Gastroesophageal sphincter (tissue), 4 donors: ENCODE results near the gene GPR22. TPM values are rescaled to one million over a fixed set of nuclear protein-coding genes. Genes with fewer than 3 reads are reported as not detected.
A peak's percentile ranks its signal among the peaks of the same experiment; 100 is the strongest.

Experiments used
- ATAC-seq: fragments of 150-250 bp; one replicate; pipeline ENCODE4 v1.9.1; 2016; ENCODE audit warnings: mild to moderate bottlenecking, moderate library complexity
- H3K27ac ChIP-seq, 4 donors: fragments of 200-600 bp; sonication (generic) in 3 of 4; 1 replicate in 3 of 4; 2 replicates in 1 of 4; pipeline ENCODE4 v1.5.1; 2016 to 2019
- H3K27me3 ChIP-seq: fragments of 200-600 bp; sonication (generic); one replicate; pipeline ENCODE4 v1.5.1; 2019
- H3K36me3 ChIP-seq, 2 donors: fragments of 200-600 bp; sonication (generic); one replicate each; pipeline ENCODE4 v1.5.1; 2019; ENCODE audit warnings: control low read depth in 1 of 2
- H3K4me1 ChIP-seq, 3 donors: fragments of 200-600 bp; sonication (generic); 1 replicate in 2 of 3; 2 replicates in 1 of 3; pipeline ENCODE4 v1.5.1; 2016 to 2019; ENCODE audit warnings: control low read depth in 2 of 3
- H3K4me3 ChIP-seq, 2 donors: fragments of 200-600 bp; sonication (generic); one replicate each; pipeline ENCODE4 v1.5.1; 2019; ENCODE audit warnings: mild to moderate bottlenecking in 1 of 2, moderate library complexity in 1 of 2
- H3K9me3 ChIP-seq, 3 donors: fragments of 200-600 bp; sonication (generic); one replicate each; pipeline ENCODE4 v1.5.1; 2017 to 2019; ENCODE audit warnings: control low read depth in 2 of 3
- EP300 ChIP-seq: sonication (generic); formaldehyde crosslinking; IDR thresholded peaks from one replicate; pipeline ENCODE4 v1.6.1; 2017; ENCODE audit warnings: antibody characterized with exemption, mild to moderate bottlenecking
- POLR2A ChIP-seq, 2 donors: fragments of 450-650 bp; IDR thresholded peaks; one replicate each; pipeline ENCODE4 v1.6.1; 2017; ENCODE audit warnings: antibody characterized with exemption in 2 of 2, mild to moderate bottlenecking in 2 of 2, moderate library complexity in 1 of 2
- POLR2AphosphoS5 ChIP-seq: sonication (generic); formaldehyde crosslinking; IDR thresholded peaks from one replicate; pipeline ENCODE4 v1.6.1; 2017; ENCODE audit warnings: antibody characterized with exemption
- WGBS, 2 donors: methylation state at CpG; one replicate each; pipeline ENCODE4 v1.1.5; 2018; ENCODE audit warnings: low coverage in 1 of 2; 5-methylcytosine and 5-hydroxymethylcytosine counted together
- total RNA-seq, 4 donors: library from RNA; depleted of rRNA; stranded (reverse); fragments of >200 nt; gene quantifications; one replicate each; pipeline ENCODE4 v1.1.0, GENCODE V29; 2016
- TF ChIP-seq, protein P1 (sequence below), 4 experiments: fragments of 200-600 bp in 2 of 4; fragments of 450-650 bp in 2 of 4; sonication (generic) in 1 of 4; IDR thresholded peaks; one replicate each; pipeline ENCODE4 v1.5.1; 2017 to 2019; ENCODE audit warnings: antibody characterized with exemption in 4 of 4, mild to moderate bottlenecking in 2 of 4, moderate library complexity in 2 of 4

The GPR22 gene
- total RNA-seq, 4 donors from 2014 or later: not detected

DNA sequence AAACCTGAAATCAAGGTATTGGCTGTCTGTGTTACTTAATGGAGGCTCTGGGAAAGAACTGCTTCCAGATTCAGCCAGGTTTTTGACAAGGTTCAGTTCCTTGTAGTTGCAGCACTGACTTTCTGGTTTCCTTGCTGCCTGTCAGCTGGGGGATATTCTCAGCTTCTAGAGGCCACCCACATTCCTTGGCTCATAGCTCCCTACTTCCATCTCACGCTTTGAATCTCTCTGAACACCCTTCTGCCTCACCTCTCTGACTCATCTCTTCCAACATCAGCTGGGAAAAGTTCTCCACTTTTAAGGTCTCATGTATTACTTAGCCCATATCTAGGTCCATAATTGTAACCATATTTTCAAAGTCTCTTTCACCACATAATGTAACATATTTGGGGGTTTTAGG, 22.9 kb upstream of the GPR22 start:
- peaks cover 0 to 10% of the 10 kb centered on the region in 2 donors for H3K36me3 ChIP-seq
- H3K9me3 ChIP-seq: no peaks in the 10 kb centered on the region
- H3K4me1 ChIP-seq: no peaks in the 10 kb centered on the region
- ATAC-seq: no peak
- TF ChIP-seq POLR2AphosphoS5 (no peak), POLR2A (IDR thresholded peaks at IDR 0.05) (no peak), EP300 (no peak)
- TF ChIP-seq, protein P1, sequence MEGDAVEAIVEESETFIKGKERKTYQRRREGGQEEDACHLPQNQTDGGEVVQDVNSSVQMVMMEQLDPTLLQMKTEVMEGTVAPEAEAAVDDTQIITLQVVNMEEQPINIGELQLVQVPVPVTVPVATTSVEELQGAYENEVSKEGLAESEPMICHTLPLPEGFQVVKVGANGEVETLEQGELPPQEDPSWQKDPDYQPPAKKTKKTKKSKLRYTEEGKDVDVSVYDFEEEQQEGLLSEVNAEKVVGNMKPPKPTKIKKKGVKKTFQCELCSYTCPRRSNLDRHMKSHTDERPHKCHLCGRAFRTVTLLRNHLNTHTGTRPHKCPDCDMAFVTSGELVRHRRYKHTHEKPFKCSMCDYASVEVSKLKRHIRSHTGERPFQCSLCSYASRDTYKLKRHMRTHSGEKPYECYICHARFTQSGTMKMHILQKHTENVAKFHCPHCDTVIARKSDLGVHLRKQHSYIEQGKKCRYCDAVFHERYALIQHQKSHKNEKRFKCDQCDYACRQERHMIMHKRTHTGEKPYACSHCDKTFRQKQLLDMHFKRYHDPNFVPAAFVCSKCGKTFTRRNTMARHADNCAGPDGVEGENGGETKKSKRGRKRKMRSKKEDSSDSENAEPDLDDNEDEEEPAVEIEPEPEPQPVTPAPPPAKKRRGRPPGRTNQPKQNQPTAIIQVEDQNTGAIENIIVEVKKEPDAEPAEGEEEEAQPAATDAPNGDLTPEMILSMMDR (IDR thresholded peaks at IDR 0.05): no peak
- 56 to 100% methylated on average over 1 of the region's 1 CpG for WGBS, 2 donors
- H3K4me3 ChIP-seq: no peak overlapping the region
- H3K27me3 ChIP-seq: no peaks in the 10 kb centered on the region
- no peak overlapping the region for H3K27ac ChIP-seq

DNA sequence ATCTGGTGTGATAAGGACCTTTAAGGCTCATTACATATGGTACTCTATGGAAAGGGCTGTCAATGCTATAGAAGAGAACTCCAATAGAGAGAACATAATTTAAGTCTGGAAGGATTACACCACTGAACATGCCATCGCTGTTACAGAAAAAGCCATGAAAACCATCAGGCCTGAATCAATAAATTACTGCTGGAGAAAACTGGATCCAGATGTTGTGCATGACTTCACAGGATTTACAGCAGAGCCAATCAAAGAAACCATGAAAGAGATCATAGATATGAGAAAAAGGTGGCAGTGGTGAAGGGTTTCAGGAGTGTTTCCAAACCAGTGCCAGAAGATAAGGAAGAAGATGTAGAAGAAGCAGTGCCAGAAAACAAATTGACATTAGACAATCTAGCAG, 18.9 kb upstream of the GPR22 start:
- TF ChIP-seq EP300 (no peak), POLR2AphosphoS5 (no peak)
- TF ChIP-seq, protein P1 (IDR thresholded peaks at IDR 0.05): no peak
- peaks cover 0 to 10% of the 10 kb centered on the region in 2 donors for H3K36me3 ChIP-seq
- ATAC-seq: no peak
- no peak overlapping the region for H3K27ac ChIP-seq
- no peaks in the 10 kb centered on the region for H3K27me3 ChIP-seq
- no peak overlapping the region for H3K4me3 ChIP-seq
- WGBS, 2 donors: 100% methylated on average over 1 of the region's 1 CpG
- H3K9me3 ChIP-seq: no peaks in the 10 kb centered on the region
- H3K4me1 ChIP-seq: no peaks in the 10 kb centered on the region

DNA sequence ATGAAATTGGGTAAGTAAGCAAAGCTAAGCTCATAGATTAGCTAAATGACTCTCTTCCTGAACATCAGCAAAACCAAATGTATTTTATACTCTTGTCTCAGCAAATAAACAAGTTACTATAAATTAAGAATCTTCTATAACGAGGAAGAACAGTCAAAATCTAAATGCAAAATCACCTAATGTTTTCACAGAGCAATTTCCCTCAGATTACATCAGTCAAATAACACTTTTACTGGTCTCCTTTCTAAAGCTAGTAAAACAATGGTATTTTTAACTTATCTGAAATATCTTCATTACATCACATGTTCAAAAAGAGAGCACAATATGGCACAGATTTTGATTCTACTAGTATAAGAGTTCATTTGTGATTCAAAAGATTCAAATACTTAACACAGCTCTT, 16.5 kb upstream of the GPR22 start:
- H3K36me3 ChIP-seq: peaks cover 0 to 10% of the 10 kb centered on the region in 2 donors
- no peak overlapping the region for H3K4me3 ChIP-seq
- TF ChIP-seq POLR2A (IDR thresholded peaks at IDR 0.05) (no peak), EP300 (no peak), POLR2AphosphoS5 (no peak)
- TF ChIP-seq, protein P1 (IDR thresholded peaks at IDR 0.05): no peak
- no peak overlapping the region for H3K27ac ChIP-seq
- H3K9me3 ChIP-seq: no peaks in the 10 kb centered on the region
- WGBS, 2 donors: 94 to 96% methylated on average over 1 of the region's 1 CpG
- ATAC-seq: no peak
- H3K4me1 ChIP-seq: no peaks in the 10 kb centered on the region
- H3K27me3 ChIP-seq: no peaks in the 10 kb centered on the region

DNA sequence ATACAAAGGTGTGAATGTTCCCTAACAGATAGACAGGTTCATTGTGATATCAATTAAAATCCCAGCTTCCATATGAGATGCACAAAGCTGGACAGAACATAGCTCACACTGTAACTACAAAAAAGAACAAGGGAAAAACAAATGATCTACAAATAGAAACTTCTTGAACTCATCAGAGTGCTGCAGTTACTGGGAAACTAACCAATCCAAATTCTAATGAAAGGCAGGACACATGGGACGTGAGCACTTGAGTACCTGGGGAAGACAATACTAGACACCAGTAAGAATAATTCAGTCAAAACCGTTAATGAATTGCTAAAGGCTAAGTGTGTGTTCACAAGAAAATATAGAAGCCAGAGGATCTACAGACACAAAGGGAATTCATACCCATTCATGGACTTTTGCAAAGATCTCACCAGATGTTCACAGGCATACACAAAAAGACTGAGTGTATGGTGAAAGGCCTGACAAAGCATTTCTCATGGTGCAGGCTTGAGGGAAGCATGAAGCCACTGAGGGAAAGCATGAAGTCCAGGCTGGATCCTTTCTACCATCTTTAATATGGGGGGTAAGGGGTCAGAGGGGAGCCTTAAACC, 7.8 kb upstream of the GPR22 start:
- no peak overlapping the region for H3K27ac ChIP-seq
- ATAC-seq: no peak
- no peak for TF ChIP-seq POLR2AphosphoS5
- TF ChIP-seq EP300: no peak
- 69 to 71% methylated on average over 2 of the region's 2 CpGs for WGBS, 2 donors
- H3K27me3 ChIP-seq: no peaks in the 10 kb centered on the region
- peaks cover 0 to 7% (median 0%) of the 10 kb centered on the region in 3 donors for H3K4me1 ChIP-seq
- no peaks in the 10 kb centered on the region for H3K36me3 ChIP-seq
- no peak overlapping the region for H3K4me3 ChIP-seq
- no peaks in the 10 kb centered on the region for H3K9me3 ChIP-seq

DNA sequence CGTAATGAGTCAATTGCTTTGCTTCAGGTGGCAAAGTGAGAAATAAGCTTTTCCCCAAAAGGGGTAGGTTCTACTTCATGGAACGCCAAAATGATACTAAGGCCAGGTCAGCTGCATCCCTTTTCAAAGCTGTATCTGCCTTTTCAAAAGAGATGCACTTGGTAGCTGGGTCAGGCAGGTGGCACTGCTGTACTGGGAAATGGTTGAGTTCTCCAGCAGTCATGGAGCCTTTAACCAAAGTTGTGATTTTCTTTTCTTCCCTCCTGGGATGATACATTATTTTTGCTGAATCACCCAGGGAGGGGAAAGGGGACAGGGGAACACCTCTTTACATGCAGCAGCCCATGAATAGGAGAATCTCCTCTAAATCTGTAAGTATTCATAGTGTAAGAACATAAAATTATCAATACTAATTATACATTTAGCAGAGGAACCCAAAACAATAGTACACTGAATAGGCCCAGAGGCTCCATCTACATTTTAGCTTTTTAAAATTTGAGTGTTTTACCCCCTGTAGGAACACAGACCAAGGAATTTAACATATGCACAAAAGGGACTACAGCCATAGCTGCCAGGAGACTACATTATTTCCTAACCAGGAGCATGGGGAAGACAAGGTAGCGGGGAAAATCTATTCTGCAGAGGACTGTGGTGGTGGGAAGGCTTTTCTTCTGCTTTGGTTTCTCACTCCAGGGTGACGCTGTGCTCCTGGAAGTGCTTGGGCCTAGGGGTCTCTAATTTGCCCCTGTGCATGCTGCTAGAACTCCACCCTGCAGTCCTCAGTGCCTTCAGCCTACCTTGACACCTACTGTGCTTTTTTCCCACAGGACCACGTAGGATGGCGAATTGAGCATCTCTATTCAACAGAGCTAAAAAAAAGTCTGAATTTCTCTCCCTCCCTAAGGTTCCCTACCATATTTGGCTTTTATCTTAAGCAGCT, 6.4 kb upstream of the GPR22 start:
- Histone ChIP-seq H3K27ac (no peak overlapping the region), H3K36me3 (no peaks in the 10 kb centered on the region), H3K27me3 (no peaks in the 10 kb centered on the region), H3K4me3 (no peak overlapping the region), H3K4me1 (peaks cover 0 to 7% (median 0%) of the 10 kb centered on the region in 3 donors), H3K9me3 (no peaks in the 10 kb centered on the region)
- ATAC-seq: peak; percentile 77
- no peak for TF ChIP-seq POLR2AphosphoS5
- TF ChIP-seq, protein P1 (IDR thresholded peaks at IDR 0.05): peak; percentile 47 to 82 (median 72)
- WGBS, 2 donors: 39 to 52% methylated on average over 3 of the region's 6 CpGs
